Fibroblast of skin of left biceps (primary cell): ENCODE measurements around the gene ZPR1.
"Not testable (repeated sequence)": the region's sequence is repeated elsewhere in the genome, so short reads cannot be mapped to it uniquely, and the experiment has no call there.

Experiments
- DNase-seq, 2 experiments: peaks; one replicate each; pipeline ENCODE4 v3.0.0-alpha.2; 2013; ENCODE audit warnings: low read depth in 2 of 2

The ZPR1 gene

DNA sequence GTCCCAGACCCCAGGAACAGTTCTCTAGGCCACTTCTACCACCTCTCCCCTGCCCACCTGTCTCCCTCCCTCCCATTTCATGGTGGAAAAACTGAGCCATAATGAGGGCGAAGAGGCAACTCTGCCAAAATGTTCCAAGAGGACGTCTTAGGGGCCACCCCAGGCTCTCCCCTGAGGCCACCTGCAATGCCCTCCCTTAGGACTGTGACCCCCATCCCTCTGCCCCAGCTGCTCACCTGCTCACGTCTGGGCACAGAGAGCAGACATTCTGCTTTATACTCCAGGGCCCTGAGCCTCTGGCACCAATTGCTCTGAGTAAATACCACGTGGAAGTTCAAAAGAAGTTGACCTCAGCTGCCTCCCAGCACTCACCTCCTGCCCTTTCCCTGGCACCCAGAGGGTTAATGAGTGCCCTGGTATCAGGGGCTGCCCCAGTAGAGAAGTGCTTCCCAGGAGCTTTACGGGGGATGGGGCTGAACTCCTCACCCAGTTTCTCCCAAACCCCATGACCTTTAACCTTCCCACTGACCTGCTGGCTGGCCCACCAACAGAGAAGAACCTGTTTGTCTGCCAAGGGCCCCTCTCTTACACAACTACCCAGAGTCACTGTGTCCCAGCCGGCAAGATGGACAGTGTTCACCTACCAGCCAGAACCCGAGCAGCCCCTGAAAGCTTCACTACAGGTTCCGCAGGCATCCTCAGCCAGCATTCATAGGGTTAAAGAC, 4.5 kb upstream of the ZPR1 start:
- DNase-seq: no peak

DNA sequence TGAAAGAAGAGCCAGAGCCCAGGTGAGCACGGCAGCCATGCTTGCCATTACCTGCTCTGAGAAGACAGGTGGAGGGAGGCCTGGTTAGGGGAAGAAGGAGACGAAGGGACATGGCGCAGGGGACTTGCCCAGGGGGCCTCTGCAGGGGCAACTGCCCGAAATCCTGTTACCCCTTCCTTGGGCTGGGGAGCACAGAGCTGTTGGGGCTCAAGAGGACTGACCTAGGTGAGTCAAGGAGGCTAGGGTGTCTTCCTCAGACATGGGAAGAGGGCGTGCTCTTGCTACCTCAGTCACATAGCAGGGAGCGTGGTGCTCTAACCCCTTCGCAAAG, 4.0 kb upstream of the ZPR1 start, which contains the start of gene APOA5:
TSS of gene APOA5 (minus strand) at position 67 of the 331 bp plus-strand sequence. CDS start at position 48, 19 bp downstream.
- no peak for DNase-seq

DNA sequence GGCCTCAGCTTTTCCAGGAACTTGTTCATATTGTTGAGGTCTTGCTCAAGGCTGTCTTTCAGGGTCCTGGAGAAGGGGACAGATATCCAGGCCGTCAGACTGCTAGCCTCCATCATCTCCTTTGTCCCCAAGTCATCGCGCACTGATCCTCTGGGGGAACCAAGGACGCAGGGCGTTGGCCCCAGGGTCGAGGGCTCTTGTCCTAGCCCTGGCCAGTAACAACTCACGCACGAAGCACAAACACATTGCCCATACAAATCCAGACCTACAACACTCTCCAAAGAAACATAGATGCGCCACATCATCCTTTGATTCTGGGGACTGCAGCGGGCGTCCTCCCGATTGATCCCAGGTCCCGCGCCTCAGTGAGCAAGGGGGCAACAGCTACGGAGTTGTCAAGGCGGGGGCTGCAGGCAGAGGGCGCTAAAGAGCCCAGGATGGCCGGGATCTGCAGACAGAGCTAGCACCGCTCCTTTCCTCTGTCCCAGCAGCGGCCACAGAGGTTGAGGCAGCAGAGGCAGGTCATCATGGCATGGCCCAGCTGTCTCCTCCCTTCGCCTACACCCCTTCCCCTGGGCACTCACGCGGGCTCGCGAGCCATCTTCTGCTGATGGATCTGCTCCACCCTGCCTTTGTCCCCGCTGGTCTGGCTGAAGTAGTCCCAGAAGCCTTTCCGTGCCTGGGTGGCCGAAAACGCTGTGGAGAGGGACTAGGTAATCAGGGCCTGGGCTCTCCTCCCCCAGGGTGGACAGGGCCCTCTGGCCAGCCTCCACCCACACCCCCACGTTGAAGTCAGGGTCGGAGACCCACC, 3.4 kb upstream of the ZPR1 start:
- DNase-seq: no peak

DNA sequence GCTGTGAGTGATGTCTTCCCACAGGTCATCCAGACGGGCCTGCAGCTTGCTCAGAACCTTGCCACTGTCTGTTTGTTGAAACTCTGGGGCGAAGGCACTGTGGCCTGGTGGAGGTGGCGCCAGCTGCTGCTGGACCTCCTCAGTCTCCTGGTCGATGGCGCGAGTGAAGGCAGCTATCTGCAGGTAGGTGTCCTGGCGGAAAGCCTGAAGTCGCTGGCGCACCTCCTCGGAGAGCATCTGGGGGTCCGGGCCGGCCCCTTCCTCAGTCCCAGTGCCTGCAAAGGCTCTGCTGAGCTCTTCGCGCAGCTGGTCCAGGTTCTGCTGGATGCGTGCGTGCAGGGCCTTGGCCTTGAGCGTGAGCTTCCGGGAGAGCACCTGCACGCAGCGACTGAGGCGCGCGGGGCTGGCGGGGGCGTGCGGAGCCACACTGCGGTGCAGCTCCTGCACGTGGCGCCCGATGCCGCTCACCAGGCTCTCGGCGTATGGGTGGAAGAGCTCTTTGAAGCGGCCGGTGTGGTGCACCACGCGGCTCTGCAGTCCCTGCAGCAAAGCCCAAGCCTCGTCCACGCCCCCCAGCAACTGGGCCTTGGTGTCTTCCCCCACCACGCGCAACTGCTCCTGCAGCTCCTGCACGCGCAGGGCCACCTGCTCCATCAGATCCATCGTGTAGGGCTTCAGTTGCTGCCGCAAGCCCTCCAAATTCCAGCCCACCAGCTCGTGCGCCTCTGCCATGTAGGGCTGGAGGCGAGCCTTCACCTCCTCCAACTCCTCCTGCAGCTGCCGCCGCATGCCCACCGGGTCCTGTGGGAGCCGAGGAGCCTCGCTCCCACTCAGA, 2.6 kb upstream of the ZPR1 start:
- DNase-seq: no peak

DNA sequence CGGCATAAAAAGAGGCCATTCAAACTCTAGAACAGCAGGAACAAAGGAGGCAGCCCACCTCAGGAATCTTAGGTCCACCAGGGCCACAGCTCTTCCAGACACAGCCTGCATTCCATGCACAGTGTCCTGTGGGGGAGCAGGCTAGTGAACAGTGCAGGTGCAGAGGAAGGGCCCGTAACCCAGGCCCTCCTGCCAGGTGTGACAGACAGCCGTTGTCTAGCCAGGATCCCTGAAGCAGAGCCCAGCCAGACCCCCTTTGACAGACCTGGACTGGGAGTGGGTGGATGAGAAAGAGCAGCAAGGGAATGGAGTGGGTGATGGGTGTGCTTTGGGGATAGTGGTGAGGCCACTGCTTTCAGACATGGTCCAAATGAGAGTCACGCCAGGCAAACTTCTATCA, 1.2 kb upstream of the ZPR1 start:
- no peak for DNase-seq

DNA sequence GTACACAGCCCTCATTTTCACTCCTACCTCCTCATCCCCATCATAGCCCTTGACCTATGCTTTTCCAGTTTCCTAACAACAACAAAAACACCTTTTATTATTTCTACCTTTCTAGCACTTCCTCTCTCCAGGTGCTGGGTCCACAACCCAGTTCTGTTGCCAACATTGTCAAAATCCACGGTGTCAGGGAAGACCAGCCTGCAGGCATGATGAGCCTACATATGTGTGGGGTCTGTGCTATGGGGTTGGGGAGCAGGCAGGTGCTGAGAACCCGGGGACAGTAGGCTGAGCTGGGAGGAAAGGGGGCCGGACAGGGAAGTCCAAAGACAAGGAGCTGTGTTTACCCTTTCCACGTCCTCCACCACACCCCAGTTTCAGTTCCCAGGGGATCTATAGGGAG, 711 bp upstream of the ZPR1 start:
- DNase-seq: no peak

- no peak for DNase-seq
Measured at GRCh38 chr11:116787436-116787785, 412 bp downstream of the ZPR1 start.

- no peak for DNase-seq
Measured at GRCh38 chr11:116786966-116787365, 857 bp downstream of the ZPR1 start.

DNA sequence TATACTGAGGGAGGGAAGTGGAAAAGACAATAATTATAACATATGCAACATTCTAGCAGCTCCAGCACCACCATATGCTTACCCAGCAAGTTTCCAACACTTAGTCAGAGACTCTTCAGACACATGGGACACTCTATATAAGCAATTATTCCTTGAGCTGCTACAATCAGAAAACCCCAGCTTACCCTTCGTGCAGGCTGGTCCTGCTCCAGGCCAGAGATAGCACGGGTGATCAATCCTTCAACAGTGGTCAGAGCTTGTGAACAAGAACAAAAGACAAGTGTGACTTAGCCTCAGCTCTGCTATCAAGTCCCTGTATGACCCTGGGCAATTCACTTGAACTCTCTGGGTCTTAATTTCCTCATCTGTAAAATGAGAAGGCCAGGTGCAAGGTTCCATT, 1.5 kb downstream of the ZPR1 start:
- no peak for DNase-seq

GRCh38 chr11:116782728-116783127, 5.1 kb downstream of the ZPR1 start:
- no peak for DNase-seq

DNA sequence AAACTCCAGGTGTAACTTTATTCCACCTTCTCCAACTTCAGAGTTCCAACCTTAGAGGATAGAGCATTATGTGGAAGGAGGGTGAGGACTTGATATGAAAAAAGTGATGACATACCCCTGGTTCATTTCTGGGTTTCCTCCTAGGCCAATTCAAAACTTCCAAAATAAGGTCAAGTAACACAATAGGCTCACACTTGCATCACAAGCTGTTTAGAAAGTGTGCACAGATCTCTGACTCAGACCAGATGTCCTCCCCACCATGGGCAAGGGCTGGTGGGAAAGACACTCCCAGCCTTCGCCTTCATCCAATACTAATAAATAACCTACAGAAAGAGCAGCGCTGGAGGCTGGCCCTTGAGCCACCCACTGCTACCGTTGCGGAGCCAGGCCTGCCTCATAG, 9.3 kb downstream of the ZPR1 start:
- no peak for DNase-seq

DNA sequence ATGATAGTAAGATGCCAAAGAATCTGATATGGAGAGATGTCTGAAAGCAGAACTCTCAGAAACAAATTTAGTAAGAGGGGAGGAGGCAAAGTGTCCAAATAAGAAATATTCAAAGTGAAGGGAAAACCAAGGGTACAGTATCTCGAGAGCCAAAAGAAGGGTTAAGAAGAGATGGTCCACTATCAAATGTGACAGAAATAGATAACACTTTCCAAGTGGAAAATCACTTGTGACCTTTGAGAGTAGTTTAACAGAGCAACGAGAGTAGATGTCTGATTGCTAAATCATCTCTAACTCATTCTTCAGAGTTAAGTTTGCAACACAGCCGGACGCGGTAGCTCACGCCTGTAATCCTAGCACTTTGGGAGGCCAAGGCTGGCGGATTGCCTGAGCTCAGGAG, 10.8 kb downstream of the ZPR1 start:
- DNase-seq: no peak

- no peak for DNase-seq
Measured at GRCh38 chr11:116776522-116776984, 11.3 kb downstream of the ZPR1 start.

DNA sequence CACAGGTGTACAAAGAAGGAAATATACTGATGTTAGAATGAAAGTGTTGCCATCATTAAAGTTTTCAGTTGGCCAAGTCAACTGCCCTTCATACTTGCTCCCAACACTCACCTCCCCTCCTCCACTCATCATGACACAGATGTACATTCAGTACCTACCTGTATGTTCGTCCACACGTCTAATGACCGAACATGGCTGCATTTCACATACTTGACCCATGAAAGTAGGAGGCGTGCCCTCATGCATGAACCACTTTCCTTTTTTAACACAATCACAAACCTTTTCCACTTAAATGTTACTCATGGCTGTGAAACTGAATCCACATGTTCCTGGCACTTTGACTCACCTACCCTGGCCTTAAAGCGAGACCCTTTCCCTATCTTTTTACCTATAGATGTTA, 11.8 kb downstream of the ZPR1 start:
- DNase-seq: no peak

DNA sequence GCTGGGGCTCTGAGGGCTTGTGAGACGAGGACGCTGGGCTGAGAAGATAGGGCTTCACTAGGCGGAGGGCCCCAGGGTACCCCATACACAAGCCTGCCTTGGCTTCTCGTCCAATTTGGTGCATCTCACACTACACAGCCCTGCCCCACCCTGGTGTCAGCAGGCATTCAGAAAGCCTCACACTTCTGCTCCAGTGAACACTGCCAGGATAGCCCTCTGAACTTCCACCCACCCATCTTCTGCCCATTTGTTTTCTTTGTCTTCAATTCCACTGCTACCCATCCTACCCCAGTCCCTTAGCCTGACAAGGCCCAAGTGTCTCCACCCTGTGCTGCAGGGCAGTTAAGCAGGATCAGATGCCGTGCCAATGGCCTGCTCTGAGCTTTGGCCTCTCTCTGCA, 13.2 kb downstream of the ZPR1 start:
- no peak for DNase-seq

DNA sequence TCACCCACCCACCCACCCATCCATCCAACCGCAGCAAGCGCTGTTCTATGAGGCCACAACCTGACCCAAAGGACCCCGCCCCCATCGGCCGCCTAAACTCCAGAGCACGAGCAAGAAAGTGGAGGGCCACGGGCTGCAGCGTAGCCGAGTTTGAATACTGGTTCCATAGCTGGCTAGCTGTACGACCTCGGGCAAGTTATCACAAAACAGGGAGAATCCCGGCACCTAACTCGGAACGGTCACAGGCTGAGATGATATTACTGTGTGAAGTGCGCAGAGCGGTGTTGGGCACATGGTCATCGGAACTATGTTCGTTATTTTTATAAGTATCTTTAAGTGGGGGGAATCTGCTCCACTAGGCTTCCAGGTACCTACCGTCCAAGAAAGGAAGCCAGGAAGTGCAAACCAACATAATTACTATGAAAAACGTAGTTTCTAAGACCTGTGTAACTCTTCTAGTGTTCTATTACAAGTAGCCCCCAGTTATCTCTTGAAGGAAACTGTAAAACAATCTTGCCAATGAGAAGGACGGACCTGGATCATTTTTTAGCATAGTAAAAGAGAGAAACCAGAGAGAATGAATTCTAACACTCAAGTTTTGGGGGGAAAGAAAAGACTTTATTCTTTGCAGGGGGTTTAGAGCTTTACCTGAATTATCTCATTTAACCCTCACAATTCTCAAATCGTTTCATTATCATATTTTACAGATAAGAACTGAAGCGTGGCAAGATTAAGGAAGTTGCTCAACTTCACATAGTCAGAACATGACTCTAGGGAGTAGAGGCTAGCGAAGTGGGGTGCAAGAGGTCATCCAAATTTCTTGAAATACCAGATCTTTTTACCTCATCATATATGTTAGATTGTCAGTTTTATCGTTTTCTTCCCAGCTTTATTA, 14.4 kb downstream of the ZPR1 start:
- no peak for DNase-seq

GRCh38 chr11:116772443-116773202, 15.2 kb downstream of the ZPR1 start, which contains the start of gene BUD13:
Gene BUD13, minus strand, starts transcription at chr11:116772987. Its CDS starts 23 bp downstream, at chr11:116772964.
- peak; percentile 50 to 54 for DNase-seq

- no peak for DNase-seq
Measured at GRCh38 chr11:116771935-116772334, 15.9 kb downstream of the ZPR1 start.

GRCh38 chr11:116762132-116762531, 25.7 kb downstream of the ZPR1 start:
- DNase-seq: no peak

DNA sequence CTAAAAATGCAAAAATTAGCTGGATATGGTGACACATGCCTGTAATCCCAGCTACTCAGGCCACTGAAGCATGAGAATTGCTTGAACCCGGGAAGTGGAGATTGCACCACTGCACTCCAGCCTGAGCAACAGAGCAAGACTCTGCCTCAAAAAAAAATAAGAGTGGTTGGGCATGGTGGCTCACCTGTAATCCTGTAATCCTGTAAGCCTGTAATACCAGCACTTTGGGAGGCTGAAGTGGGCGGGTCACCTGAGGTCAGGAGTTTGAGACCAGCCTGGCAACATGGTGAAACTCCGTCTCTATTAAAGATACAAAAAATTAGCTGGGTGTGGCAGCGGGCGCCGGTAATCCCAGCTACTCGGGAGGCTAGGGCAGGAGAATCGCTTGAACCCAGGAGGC, 31.8 kb downstream of the ZPR1 start:
- not testable (repeated sequence) for DNase-seq
